Measurements from ENCODE around the gene TOR3A. TPM values are rescaled to one million over a fixed set of nuclear protein-coding genes. Genes with fewer than 3 reads are reported as not detected.
"Not testable (repeated sequence)": the region's sequence is repeated elsewhere in the genome, so short reads cannot be mapped to it uniquely, and the experiment has no call there.

TOR3A gene, protein sequence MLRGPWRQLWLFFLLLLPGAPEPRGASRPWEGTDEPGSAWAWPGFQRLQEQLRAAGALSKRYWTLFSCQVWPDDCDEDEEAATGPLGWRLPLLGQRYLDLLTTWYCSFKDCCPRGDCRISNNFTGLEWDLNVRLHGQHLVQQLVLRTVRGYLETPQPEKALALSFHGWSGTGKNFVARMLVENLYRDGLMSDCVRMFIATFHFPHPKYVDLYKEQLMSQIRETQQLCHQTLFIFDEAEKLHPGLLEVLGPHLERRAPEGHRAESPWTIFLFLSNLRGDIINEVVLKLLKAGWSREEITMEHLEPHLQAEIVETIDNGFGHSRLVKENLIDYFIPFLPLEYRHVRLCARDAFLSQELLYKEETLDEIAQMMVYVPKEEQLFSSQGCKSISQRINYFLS
- 65.8 and 98.5 TPM in 2 replicates for total RNA-seq (2014; rRNA removed; shearing (Covaris generic); ENCODE audit: low replicate concordance)

DNA sequence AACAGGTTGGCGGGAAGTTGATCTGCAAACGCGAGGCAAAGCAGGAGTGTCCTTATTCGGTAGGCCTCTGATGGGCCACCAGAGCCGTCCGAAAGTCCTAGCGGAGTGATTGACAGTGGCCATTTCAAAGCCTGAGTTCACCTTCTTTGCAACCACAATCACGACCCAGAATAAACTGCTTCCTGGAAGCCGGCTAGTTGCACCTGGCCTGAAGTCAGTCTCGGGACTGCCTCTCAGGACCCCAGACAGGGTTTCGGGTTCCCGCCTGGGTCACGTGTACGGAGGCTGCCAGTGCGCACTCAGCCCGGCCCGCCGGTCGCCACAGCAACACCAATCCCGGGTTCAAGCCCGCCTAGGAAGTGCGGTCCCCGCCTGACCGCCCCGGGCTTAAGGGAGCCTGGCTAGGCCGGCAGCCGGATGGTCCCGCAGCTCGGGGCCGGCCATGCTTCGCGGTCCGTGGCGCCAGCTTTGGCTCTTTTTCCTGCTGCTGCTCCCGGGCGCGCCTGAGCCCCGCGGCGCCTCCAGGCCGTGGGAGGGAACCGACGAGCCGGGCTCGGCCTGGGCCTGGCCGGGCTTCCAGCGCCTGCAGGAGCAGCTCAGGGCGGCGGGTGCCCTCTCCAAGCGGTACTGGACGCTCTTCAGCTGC lies at the start of gene TOR3A:
Gene TOR3A, plus strand, starts transcription at position 384 of the 646 bp plus-strand sequence. Its CDS starts 59 bp downstream, at position 443.
- in situ Hi-C loops (cut with HindIII; ENCODE audit: low pct_unique_long_range_greater_than_20kb, low sequenced_read_pairs): no loop called here
- peak; percentile 90 for DNase-seq (ENCODE audit: low read depth)

DNA sequence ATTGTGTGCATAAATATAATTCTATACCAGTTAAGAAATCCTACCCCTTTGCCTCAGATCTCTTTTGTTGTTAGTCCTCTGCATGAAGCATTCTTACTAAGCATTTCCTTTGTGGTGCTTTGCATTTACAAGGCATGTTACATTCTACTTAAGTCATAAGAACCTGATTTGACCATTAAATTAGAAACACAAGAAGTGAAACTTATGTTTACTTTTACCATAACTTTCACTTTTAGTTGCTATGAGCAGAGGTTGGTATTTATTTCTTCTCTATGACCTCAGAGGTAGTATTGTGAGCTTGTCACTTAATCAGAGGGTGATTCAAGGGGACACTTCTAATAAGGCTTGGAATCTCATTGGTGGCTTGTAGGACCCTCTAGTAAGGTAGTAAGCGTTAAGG lies 47.1 kb upstream of the TOR3A start:
- peak; percentile 15 for DNase-seq (ENCODE audit: low read depth)
- in situ Hi-C loops (cut with HindIII; ENCODE audit: low pct_unique_long_range_greater_than_20kb, low sequenced_read_pairs): no loop called here

DNA sequence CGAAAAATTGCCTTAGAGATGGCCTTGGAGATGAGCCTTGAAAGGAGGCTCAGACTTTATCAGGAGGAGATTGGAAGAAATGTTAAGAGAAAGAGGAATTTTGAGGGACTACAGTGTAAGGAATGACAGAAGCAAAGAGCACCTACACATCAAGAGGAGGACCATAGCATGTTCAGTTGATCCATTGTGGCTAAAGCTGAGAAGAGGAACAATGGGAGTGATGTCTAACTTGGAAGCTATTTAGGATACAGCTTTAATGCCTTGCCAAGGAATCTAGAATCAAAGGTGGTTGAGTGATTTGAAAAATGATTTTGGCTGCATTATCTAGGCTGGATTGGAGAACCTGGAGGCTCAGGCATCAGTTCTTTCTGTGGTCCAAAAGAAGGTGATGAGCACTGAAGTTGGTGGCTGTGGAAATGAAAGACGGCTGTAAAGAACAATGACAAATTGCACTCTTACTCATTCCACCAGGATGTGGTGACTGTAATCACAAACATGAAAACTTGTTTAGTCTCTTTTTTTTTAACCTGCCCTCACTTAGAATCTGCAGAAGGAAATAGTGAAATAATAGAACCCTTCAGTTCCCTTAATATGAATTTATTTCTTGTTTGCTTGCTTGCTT lies 44.9 kb upstream of the TOR3A start:
- peak; percentile 16 for DNase-seq (ENCODE audit: low read depth)
- in situ Hi-C loops (cut with HindIII; ENCODE audit: low pct_unique_long_range_greater_than_20kb, low sequenced_read_pairs): no loop called here

DNA sequence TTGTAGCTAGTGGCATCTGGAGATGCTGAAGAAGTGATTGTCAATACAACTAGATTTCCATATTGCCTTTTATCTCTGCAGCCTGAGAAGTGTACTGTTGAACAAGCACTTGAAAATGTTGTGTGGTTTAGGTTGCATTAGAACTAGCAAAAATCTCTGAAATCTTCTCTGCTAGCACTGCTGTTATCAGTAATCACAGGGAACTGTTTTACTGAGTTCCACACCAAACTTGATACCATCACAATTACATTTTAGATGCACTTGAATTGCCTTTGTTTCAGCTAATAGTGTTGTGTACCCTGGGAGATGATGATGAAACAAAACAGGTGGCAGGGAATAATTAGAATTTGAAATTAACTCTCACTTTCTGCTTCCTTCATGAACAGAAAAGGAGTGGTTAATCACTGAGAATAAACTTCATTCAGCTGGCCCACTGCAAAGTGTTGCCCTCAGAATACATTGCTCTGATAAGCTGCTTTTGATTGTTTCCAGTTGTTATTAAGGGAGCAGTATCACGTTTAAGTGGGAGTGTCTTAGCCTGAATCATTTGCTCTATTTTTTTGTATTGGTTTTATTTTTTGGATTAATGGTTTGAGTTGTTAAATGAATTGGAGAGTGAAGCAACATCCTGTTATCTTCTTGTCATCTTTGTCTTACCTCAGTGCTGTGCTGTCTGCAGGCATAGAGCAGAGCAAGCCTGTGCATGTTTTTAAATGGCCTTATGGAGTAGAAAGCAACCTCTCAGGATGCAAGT lies 43.2 kb upstream of the TOR3A start:
- in situ Hi-C loops (cut with HindIII; ENCODE audit: low pct_unique_long_range_greater_than_20kb, low sequenced_read_pairs): no loop called here
- DNase-seq (ENCODE audit: low read depth): no peak

DNA sequence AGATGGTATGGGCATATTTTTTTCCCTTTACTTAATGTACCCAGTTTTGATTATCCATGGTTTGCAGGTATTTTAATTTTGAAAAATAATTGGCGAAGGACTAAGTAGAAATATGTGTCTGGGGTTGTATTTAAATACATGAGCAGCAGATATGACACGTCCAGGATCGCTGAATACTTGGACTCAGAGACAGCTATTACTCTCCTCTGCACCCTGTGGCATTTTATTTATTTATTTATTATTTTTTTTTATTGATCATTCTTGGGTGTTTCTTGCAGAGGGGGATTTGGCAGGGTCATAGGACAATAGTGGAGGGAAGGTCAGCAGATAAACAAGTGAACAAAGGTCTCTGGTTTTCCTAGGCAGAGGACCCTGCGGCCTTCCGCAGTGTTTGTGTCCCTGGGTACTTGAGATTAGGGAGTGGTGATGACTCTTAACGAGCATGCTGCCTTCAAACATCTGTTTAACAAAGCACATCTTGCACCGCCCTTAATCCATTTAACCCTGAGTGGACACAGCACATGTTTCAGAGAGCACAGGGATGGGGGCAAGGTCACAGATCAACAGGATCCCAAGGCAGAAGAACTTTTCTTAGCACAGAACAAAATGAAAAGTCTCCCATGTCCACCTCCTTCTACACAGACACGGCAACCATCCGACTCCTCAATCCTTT lies 42.2 kb upstream of the TOR3A start:
- in situ Hi-C loops (cut with HindIII; ENCODE audit: low pct_unique_long_range_greater_than_20kb, low sequenced_read_pairs); DNase-seq (ENCODE audit: low read depth): not testable (repeated sequence)

DNA sequence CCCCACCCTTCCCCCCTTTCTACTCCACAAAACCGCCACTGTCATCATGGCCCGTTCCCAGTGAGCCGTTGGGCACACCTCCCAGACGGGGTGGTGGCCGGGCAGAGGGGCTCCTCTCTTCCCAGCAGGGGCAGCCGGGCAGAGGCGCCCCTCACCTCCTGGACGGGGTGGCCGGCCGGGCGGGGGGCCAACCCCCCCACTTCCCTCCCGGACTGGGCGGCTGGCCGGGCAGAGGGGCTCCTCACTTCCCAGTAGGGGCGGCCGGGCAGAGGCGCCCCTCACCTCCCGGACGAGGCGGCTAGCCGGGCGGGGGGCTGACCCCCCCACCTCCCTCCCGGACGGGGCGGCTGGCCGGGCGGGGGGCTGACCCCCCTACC lies 41.7 kb upstream of the TOR3A start:
- DNase-seq (ENCODE audit: low read depth); in situ Hi-C loops (cut with HindIII; ENCODE audit: low pct_unique_long_range_greater_than_20kb, low sequenced_read_pairs): not testable (repeated sequence)

DNA sequence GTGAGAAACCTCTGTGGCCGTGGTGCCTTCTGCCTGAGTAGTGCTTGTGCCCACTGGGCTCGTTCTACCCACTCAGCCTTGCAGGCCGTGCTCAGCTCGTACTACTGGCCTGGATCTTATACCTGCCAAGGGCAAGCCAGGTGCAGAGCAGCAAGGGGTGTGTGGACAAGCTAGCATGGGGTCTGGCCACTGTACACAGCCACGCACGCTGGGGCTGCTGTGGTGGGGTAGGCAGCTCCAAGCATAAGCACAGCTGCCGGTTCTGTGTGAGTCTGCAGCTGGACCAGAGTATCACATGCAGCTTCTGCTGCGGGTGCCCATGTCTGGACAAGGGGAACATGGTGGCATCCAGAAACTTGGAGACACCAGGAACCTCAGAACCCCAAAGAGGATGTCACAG lies 39.8 kb upstream of the TOR3A start:
- no peak for DNase-seq (ENCODE audit: low read depth)
- in situ Hi-C loops (cut with HindIII; ENCODE audit: low pct_unique_long_range_greater_than_20kb, low sequenced_read_pairs): no loop called here

DNA sequence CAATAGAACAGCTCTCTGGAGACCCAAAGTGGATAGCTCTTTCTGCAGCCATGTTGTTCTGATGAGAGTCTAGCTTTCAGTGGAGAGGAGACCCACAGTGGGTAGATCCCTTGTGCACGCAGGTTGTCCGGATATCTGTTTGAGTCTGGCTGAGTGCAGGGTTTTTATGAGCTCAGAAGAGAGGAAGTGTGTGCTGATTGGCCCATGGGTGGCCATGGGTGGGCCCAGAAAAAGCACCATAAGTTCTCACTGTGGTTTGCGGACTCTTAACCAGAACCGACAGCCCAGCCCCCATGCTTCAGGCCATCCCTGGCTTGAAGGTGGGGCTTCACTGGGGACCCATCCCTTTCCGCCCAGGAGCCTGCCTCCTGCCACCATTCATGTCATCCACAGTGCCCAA lies 39.2 kb upstream of the TOR3A start:
- in situ Hi-C loops (cut with HindIII; ENCODE audit: low pct_unique_long_range_greater_than_20kb, low sequenced_read_pairs): no loop called here

DNA sequence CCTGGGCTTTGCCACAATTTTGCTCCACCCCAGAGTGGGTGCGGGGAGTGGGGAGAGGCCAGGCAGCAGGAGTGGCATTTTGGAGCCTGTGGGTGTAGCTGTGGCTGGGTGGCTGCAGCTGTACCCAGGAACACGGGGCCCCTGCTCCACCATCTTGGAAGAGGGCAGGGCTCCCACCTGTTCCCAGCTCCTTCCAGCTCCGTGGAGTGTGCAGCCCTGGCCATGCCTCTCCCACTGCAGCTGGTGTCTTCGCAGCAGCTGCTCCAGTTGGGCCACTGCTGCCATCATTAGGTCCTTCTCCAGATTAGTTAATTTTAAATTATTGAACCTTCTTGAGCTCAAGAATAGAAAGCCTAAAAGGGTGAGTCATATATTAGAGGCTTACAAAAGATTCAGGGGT lies 38.6 kb upstream of the TOR3A start:
- in situ Hi-C loops (cut with HindIII; ENCODE audit: low pct_unique_long_range_greater_than_20kb, low sequenced_read_pairs): no loop called here
- no peak for DNase-seq (ENCODE audit: low read depth)

More for the DNA sequence above, 39.2 kb upstream of the TOR3A start:
- DNase-seq (ENCODE audit: low read depth): no peak

DNA sequence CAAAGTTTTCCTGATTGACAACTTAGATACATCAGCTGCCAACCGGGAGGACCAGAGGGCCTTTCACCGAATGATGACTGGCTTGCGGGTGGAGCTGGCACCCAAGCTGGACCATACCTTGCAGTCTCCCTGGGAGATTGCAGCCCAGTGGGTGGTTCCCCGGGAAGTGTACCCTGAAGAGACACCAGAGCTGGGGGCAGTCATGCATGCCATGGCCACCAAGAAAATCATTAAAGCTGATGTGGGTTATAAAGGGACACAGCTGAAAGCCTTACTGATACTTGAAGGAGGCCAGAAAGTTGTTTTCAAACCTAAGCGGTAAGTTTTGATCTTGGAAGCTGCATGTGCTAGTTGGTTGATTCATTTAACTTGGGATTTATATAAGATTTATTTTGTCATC lies 38.0 kb upstream of the TOR3A start:
- no peak for DNase-seq (ENCODE audit: low read depth)
- in situ Hi-C loops (cut with HindIII; ENCODE audit: low pct_unique_long_range_greater_than_20kb, low sequenced_read_pairs): no loop called here

DNA sequence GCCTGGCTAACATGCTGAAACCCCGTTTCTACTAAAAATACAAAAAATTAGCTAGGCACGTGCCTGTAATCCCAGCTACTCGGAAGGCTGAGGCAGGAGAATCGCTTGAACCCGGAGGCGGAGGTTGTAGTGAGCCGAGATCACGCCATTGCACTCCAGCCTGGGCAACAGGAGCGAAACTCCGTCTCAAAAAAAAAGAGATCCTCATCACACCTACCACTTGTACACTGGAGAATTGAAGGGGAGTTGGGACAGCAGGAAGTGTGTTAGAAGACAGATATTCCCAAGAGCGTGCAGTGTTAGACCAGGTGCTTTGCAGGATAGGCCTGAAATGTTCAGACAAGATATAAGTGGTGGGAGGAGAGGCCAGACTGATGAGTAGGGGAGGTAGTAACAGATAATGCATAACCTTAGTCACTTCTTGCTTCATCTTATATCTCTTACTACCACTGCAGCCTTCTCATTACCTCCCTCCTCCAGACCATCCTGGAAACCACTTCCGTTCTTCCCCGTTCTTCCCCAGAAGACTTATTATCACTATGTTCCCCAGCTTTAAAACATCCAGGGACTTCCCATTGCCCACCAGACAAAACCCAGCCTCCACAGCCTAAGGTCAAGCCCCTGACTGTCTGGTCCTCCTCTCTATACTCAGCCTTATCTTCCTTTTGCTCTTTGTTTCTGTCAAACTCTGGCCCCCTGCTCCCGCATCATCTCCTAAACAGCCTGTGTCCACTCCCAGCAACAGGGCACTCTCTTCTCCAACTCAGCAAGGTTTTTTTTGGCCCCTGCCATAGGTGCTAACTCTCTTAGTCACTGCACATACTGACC lies 34.8 kb upstream of the TOR3A start:
- DNase-seq (ENCODE audit: low read depth): no peak
- in situ Hi-C loops (cut with HindIII; ENCODE audit: low pct_unique_long_range_greater_than_20kb, low sequenced_read_pairs): no loop called here

DNA sequence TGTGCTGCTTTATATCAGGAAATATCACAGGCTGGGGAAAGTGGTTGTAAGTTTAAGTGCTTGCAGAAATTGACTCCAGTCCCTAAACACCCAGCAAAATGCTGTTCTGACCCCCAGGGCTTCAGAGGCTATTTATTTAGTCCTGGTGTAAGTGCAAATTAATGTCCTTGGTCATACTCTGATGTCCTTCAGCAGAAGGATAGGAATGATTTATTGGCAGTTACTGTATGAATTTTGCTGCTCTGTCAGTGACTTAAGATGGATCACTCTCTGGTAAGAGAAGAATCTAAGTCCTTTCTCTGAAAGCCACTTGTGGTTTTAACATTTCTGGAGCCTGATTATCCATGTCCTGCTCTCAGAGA lies 34.3 kb upstream of the TOR3A start:
- in situ Hi-C loops (cut with HindIII; ENCODE audit: low pct_unique_long_range_greater_than_20kb, low sequenced_read_pairs): no loop called here
- peak; percentile 18 for DNase-seq (ENCODE audit: low read depth)

DNA sequence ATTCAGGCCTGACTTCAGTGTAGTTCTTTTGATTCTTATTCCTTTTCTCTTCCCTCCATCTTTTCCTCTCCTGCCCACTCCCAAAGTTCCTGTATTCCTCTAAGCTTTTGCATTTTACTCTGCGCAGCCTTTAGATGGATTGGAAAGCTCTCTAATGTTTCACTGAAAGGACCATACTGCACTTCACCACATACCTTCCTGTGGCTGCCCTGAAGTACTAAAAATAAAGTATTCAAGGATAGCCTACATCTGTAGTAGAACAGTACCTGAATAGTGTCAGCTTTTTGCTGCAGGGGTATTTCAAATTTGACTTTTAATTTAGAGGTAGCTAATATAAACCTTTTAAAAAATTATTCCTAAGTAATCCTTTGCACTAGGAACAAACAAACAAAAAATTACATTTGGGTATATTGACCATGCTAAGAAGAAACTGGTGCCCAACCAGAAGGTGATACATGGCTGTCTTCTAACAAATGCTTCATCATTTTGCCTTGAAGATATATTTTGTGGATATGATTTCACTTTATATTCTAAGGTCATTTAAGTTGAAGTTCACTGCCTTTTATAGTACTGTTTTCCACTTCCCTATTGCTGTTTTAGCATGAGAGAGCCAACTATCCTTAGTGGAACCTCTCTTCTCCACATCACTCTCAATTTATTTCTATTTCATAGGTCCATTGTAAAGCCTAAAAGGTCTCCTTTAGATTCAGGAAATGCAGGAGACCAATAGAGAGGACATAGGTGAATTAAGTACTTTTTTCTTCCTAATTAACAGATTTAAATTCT lies 33.3 kb upstream of the TOR3A start:
- in situ Hi-C loops (cut with HindIII; ENCODE audit: low pct_unique_long_range_greater_than_20kb, low sequenced_read_pairs): no loop called here
- no peak for DNase-seq (ENCODE audit: low read depth)

DNA sequence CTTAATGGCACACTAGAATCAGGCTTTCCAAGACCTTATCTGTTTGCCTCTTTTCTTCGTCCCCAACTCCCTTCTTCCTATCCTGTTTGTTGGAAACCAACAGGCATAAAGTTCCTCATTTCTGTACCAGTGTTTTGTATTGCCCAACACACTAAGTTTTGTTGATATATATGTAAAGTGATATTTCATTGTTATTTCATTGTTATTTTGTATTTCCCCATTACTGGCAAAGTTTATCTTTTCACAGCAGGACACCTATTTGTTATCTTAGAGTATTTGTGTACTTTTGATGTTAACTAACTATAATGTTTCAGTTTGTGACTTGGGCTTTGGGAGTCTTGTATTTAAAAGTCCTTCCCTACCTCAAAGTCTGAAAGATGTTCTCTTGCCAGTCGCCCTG lies 29.1 kb upstream of the TOR3A start:
- no peak for DNase-seq (ENCODE audit: low read depth)
- in situ Hi-C loops (cut with HindIII; ENCODE audit: low pct_unique_long_range_greater_than_20kb, low sequenced_read_pairs): no loop called here

DNA sequence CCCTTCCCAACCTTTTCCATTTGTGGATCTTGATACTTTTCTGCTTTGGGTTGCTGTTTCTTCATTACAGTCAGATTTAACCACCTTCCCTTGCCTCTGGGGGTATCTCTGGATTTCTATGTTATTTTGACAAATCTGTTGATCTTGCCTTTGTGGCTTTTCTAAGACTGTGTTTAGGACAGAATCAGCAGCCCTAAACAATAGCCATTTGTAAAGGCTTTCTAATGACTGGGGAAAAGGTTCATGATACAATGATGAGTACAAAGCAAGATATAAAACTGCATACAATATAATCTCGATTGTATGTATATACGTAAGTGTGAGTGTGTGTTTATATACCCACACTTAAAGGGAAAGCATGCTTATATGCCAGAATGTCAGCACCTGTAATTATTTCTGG lies 28.4 kb upstream of the TOR3A start:
- in situ Hi-C loops (cut with HindIII; ENCODE audit: low pct_unique_long_range_greater_than_20kb, low sequenced_read_pairs): no loop called here
- DNase-seq (ENCODE audit: low read depth): no peak

DNA sequence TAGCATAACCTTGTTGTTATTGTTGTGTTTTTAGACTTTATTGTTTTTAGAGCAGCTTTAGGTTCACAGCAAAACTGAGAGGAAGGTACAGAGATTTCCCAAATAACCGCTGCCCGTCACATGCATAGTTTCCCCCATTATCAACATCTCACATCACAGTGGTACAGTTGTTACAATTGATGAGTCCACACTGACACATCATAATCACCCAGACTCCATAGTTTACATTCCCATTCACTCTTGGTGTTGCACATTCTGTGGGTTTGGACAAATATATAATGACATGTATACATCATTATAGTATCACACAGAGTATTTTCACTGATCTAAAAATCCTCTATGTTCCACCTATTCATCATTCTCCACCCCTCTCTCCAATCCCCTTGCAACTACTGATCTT lies 25.9 kb upstream of the TOR3A start:
- in situ Hi-C loops (cut with HindIII; ENCODE audit: low pct_unique_long_range_greater_than_20kb, low sequenced_read_pairs): no loop called here
- DNase-seq (ENCODE audit: low read depth): no peak
